GM19099 (cell line): ENCODE data around the gene ANKRD16.
A peak's percentile ranks its signal among the peaks of the same experiment; 100 is the strongest.

ENCODE experiments used
- POLR2A ChIP-seq: IDR thresholded peaks from 3 replicates; pipeline ENCODE4 v1.6.1; 2011; ENCODE audit warnings: low read depth; ENCODE audit not compliant: insufficient read length; ENCODE audit errors: extremely low read depth

The ANKRD16 gene

DNA sequence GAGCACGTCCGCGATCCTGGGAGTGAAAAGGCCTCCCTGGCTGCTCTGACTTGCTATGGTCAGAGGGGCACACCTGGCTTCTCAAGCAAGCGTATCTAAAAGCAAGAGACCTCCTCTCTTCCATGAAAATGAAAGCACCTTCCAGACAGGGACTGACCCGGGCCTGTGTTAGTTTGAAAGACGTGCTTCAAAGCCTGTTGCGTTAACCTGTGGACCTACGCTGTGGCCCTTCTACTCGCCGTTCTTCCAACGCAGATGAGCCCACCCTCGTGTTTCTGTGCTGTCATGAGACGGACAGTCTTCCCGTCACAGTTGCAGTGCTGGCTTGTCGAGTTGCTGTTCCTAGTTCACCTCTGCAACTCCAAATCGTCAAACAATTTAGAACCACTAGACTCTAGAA lies 61.0 kb downstream of the ANKRD16 start:
- no peak for TF ChIP-seq POLR2A

DNA sequence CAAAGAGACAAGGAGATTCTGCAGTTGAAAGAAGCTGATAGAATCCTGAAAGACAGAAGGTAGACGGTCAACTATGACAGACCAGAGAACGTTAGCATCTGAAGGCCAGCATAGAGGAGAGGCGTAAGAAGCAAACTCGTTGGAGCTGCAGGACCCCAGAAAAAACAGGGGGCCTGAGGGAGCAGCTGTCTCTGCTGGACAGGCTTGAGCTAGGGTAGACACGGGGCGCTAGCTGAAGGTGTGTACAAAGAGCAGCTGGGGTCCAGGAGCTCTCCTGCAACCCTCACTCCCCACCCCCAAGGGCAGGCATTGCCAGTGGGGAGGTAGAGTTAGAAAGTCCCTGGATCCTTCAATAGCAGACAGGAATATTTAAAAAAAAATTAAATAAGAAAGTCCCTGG lies 61.9 kb downstream of the ANKRD16 start:
- TF ChIP-seq POLR2A: no peak

DNA sequence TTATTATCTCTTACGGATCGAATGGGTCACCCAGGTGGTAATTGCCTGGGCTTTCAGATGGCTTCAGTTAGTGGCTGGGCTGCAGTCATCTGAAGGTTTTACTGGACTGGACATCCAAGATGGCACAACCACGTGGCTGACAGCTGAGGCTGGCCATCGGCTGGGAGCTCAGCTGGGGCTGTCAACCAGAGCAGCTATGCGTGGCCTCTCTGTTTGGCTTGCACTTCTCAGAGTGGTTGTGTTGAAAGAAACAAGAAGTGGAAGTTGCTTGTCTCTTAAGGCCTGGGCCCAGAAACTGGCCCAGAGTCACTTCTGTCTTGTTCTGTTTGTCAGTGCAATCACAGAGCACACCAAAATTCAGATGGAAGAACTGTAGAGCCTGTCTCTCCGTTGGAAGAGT lies 70.8 kb downstream of the ANKRD16 start:
- TF ChIP-seq POLR2A: no peak

DNA sequence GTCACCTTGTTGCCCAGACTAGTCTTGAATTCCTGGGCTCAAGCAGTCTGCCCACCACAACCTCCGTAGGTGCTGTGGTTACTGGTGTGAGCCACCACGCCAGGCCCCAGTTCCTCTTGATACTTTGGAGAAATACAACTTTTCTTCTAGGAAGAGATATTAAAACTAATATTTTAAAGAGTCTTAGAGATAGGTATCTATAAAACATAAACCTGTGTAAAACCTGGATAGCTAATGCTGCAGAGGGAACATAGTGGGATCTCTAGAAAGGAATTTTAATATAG lies 71.7 kb downstream of the ANKRD16 start:
- no peak for TF ChIP-seq POLR2A

DNA sequence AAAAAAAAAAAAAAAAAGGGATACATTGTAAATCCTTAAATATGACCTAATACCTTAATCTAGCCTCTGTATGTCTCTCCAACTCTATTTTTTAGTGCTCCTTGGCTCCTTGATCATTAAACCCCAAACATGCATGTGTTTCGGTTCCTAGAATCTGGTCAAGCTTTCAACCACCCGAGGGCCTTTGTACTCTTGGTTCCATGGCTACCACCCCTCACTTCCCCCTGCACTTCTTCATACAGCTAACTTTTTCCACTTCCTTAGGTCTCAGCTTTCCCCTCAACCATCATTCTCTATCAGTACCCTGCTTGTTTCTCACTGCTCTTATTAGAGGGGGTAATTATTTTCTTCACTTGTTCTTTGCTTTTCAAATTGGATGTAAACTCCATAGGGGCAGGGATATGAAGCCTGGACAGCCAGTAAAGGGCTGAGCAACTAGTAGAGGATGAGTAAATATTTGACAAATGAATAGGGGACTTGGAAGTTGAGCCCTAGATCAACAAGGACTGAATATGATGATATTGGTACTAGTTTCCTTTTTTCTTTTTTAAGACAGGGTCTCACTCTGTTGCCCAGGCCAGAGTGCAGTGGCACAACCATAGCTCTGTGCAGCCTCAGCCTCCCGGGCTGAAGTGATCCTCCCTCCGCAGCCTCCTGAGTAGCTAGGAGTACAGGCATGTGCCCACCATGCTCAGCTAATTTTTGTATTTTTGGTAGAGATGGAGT lies 72.2 kb downstream of the ANKRD16 start:
- TF ChIP-seq POLR2A: no peak

GRCh38 chr10:5816170-5816569 lies 73.5 kb downstream of the ANKRD16 start:
- TF ChIP-seq POLR2A: no peak

DNA sequence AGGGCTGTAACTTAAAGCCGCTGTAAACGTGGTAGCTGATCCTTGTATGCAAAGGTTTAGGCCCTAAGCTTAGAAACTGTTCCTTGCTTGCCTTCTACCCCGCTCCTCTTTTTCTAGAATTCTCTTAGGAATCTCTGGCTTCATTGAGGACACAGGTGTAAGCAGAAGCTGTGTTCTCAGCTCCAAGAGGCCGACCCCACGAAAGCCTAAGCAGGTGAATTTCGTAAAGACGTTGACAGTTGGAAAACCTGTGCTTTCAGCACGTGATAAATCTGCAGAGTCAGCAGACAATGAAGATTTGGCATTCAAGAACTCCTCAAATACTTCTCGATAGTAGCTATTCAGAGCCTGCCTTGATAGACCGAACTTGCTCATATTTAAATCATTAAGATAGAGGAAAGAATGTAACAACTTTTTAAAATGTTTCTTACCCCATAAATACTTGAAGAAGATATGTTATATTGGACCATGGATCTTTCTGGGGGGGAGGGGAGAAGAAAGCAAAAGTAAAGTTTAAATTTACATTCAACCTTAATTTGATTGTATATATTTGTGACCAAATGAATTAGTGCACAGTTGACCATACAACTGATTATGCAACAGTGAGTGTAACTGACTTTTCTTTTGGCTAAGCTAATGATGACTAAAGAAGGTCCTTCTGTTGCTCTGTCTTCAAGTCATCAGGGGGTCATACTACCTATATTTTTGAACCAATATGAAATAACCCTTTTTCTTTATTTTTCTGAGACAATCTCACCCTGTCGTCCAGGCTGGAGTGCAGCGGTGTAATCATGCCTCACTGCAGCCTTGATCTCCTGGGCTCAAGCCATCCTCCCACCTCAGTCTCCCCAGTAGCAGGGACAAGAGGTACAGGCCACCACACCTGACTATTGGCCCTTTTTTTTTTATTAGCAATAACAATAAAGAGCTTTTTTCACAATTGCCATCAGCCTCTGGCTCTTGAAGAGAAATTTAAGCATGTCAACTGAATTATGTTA lies 75.3 kb downstream of the ANKRD16 start:
- TF ChIP-seq POLR2A: no peak

DNA sequence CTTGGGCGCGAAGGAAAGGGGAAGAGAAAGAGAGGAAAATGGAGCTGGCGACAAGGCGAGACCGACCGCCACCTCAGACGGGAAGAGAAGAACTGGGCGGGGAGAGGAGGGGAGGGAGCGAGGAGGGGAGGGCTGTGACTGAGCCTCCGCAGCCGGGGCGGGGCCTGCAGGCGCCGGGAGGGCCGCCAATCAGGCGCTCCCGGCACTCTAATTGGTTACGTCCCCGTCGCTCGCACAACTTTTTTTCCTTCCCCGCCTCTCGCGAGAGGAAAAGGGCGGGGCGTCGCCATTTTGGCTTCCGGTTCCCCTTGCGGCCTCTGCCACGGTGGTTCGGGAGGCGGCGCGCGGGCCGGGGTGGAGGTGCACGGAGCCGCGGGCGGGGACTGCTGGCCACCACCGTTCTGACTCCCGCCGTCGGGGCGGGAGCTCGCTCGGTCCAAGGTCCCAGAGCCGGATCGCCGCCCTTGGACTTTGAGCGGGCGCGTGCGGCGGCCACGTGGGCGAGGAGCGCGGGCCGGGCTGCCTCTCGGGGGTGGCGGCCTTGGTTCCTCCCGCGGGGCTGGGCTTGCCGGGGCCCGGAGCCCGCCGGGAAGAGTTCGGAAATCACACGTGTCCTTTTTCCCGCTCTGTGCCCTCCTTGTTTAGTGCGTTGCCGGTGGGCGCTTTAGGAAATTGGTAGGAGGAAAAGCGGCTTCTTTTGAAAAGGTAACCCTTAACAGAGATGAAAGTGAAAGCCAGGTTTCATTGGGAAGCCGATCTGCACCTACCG lies 76.2 kb downstream of the ANKRD16 start, which contains the start of gene GDI2:
TSS of gene GDI2 (minus strand) at position 94 of the 769 bp plus-strand sequence. CDS start 176 bp downstream, outside the sequence.
- TF ChIP-seq POLR2A: peak; percentile 94

DNA sequence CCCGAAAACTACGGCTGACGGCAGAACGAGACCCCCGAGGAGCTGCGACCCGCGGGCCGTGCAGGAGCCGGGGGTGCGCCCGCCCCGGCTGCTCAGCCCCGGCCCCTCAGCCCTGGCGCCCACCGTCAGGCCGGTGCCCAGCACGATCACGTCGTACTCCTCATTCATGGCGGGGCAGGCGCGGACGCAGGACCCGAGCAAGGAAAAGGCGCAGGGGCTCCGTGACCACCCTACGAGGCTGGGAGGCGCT lies 76.7 kb downstream of the ANKRD16 start:
- TF ChIP-seq POLR2A: no peak

DNA sequence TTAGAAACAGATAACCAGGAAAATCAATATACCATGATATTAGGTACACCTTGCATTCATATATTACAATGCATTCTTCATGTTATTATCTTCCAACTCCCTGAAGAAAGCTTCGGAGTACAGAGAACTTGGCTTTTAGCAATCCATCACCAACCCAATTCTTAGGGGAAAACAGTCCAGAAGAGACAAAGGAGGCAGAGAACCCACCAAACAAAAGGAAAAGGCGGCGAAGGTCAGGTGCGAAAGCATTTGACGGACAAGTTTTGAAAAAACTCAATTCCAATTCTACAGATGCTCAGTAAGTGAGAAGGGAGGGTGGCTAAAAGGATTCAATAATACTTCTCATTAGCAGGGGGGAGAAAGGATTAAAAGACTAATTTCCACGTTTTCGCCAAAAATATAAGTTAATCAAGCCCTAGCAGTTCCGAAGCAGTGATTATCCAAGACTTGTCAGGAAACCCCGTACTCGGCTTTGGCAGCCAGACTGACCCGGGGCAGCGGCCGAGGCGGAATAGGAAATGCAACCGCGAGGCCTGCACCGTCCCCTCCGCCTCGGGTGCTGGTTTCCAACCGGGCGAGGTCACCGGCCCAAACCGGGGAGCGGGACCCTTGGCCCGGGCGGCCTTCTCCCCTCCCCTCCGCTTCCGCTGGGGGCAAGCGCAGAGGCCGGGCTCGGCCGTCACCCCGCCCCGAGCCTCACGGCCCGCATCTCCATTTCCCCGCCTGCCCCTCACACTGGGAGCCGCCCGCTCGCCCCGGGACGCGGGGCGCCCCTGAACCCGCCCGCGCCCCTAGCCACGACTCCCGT lies 77.2 kb downstream of the ANKRD16 start:
- no peak for TF ChIP-seq POLR2A
